Lower leg skin (tissue), 4 donors: ENCODE data around the gene KRT13. TPM values are rescaled to one million over a fixed set of nuclear protein-coding genes. Genes with fewer than 3 reads are reported as not detected.
"Not testable (repeated sequence)": the region's sequence is repeated elsewhere in the genome, so short reads cannot be mapped to it uniquely, and the experiment has no call there.

Source experiments
- DNase-seq, 2 donors: peaks; one replicate each; pipeline ENCODE4 v3.0.0-alpha.2; 2019; ENCODE audit warnings: low spot score in 2 of 2
- H3K4me3 ChIP-seq: fragments of 200-600 bp; sonication (generic); 2 replicates; pipeline ENCODE4 v1.5.1; 2017; ENCODE audit warnings: mild to moderate bottlenecking, low read depth; ENCODE audit not compliant: poor library complexity, severe bottlenecking
- CTCF ChIP-seq, 3 donors: fragments of 450-650 bp; IDR thresholded peaks; one replicate each; pipeline ENCODE4 v1.5.1; 2016; ENCODE audit warnings: antibody characterized with exemption in 3 of 3, mild to moderate bottlenecking in 3 of 3, moderate library complexity in 2 of 3
- POLR2A ChIP-seq, 2 donors: fragments of 450-650 bp; IDR thresholded peaks; one replicate each; pipeline ENCODE4 v1.6.1; 2016 to 2017; ENCODE audit warnings: antibody characterized with exemption in 2 of 2, mild to moderate bottlenecking in 1 of 2, moderate library complexity in 1 of 2
- WGBS, 2 donors: methylation state at CpG; one replicate each; pipeline ENCODE4 v1.1.5; 2018; 5-methylcytosine and 5-hydroxymethylcytosine counted together
- intact Hi-C: fragments of 100-400 bp; cut with DNase I; formaldehyde crosslinking; loops from one replicate; pipeline ENCODE4 v1.15.0; 2023; ENCODE audit warnings: low total_unique reads
- total RNA-seq, 4 donors: library from RNA; depleted of rRNA; stranded (reverse); fragments of >200 nt; gene quantifications; one replicate each; pipeline ENCODE4 v1.1.0, GENCODE V29; 2016

The KRT13 gene
- total RNA-seq, 4 donors from 2014 or later: 0.19 to 0.46 TPM; not detected in 2

- TF ChIP-seq POLR2A (IDR thresholded peaks at IDR 0.05) (no peak), CTCF (IDR thresholded peaks at IDR 0.05) (no peak)
- WGBS, 2 donors: 85% methylated on average over 5 of the region's 5 CpGs
- no peak for DNase-seq
- intact Hi-C loops: loop anchor here (5.0 to 10.0 kb wide), 2 partner anchors 638 to 740 kb away; no protein-coding TSS in a partner anchor
- H3K4me3 ChIP-seq: no peak overlapping the region
Observed at GRCh38 chr17:41544935-41545334, 39.5 kb upstream of the KRT13 start.

GRCh38 chr17:41544491-41544892 is 39.1 kb upstream of the KRT13 start:
- no peak for DNase-seq
- WGBS, 2 donors: 54 to 68% methylated on average over 5 of the region's 5 CpGs
- intact Hi-C loops: loop anchor here (10.0 kb wide), 1 partner anchor 740 kb away; no protein-coding TSS in a partner anchor
- no peak for TF ChIP-seq POLR2A (IDR thresholded peaks at IDR 0.05)
- TF ChIP-seq CTCF (IDR thresholded peaks at IDR 0.05): no peak
- H3K4me3 ChIP-seq: no peak overlapping the region

GRCh38 chr17:41542786-41543185 is 37.4 kb upstream of the KRT13 start:
- not testable (repeated sequence) for H3K4me3 ChIP-seq, DNase-seq
- 85 to 89% methylated on average over 10 of the region's 10 CpGs for WGBS, 2 donors
- intact Hi-C loops: loop anchor here (10.0 kb wide), 1 partner anchor 738 kb away; no protein-coding TSS in a partner anchor

- intact Hi-C loops: loop anchor here (10.0 kb wide), 1 partner anchor 738 kb away; no protein-coding TSS in a partner anchor
- 62 to 67% methylated on average over 2 of the region's 2 CpGs for WGBS, 2 donors
- no peak overlapping the region for H3K4me3 ChIP-seq
- no peak for DNase-seq
- no peak for TF ChIP-seq POLR2A (IDR thresholded peaks at IDR 0.05)
- no peak for TF ChIP-seq CTCF (IDR thresholded peaks at IDR 0.05)
Observed at GRCh38 chr17:41542357-41542756, 36.9 kb upstream of the KRT13 start.

- no peak for DNase-seq
- intact Hi-C loops: loop anchor here (10.0 kb wide), 1 partner anchor 736 kb away; no protein-coding TSS in a partner anchor
- H3K4me3 ChIP-seq: no peak overlapping the region
- 75 to 82% methylated on average over 10 of the region's 10 CpGs for WGBS, 2 donors
- no peak for TF ChIP-seq POLR2A (IDR thresholded peaks at IDR 0.05)
- TF ChIP-seq CTCF (IDR thresholded peaks at IDR 0.05): no peak
Observed at GRCh38 chr17:41540921-41541625, 35.7 kb upstream of the KRT13 start.

- no peak for DNase-seq
- 69 to 78% methylated on average over 7 of the region's 7 CpGs for WGBS, 2 donors
- no peak overlapping the region for H3K4me3 ChIP-seq
- intact Hi-C loops: loop anchor here (10.0 kb wide), 1 partner anchor 735 kb away; no protein-coding TSS in a partner anchor
- TF ChIP-seq CTCF (IDR thresholded peaks at IDR 0.05) (no peak), POLR2A (IDR thresholded peaks at IDR 0.05) (no peak)
Observed at GRCh38 chr17:41539979-41540701, 34.7 kb upstream of the KRT13 start.
